Sigmoid colon (tissue), 7 donors: ENCODE results near the gene STAP2. TPM values are rescaled to one million over a fixed set of nuclear protein-coding genes. Genes with fewer than 3 reads are reported as not detected.

Source experiments
- DNase-seq: peaks from one replicate; pipeline ENCODE4 v3.0.0-alpha.2; 2019
- H3K27ac ChIP-seq, 4 donors: fragments of 200-600 bp; sonication (generic); one replicate each; pipeline ENCODE4 v1.5.1; 2016 to 2019; ENCODE audit warnings: mild to moderate bottlenecking in 1 of 4
- H3K27me3 ChIP-seq, 3 donors: fragments of 200-600 bp; sonication (generic); one replicate each; pipeline ENCODE4 v1.5.1; 2019; ENCODE audit warnings: mild to moderate bottlenecking in 1 of 3
- H3K36me3 ChIP-seq, 4 donors: fragments of 200-600 bp; sonication (generic); one replicate each; pipeline ENCODE4 v1.5.1; 2016 to 2019
- H3K4me1 ChIP-seq, 4 donors: fragments of 200-600 bp; sonication (generic); one replicate each; pipeline ENCODE4 v1.5.1; 2017 to 2019
- H3K4me3 ChIP-seq, 4 donors: fragments of 200-600 bp; sonication (generic); one replicate each; pipeline ENCODE4 v1.5.1; 2017 to 2019; ENCODE audit warnings: mild to moderate bottlenecking in 2 of 4, moderate library complexity in 1 of 4
- H3K9me3 ChIP-seq, 4 donors: fragments of 200-600 bp in 3 of 4; sonication (generic) in 3 of 4; one replicate each; pipeline versions ENCODE4 v1.5.1 to v1.6.1; 2013 to 2019
- CTCF ChIP-seq, 4 experiments: fragments of 450-650 bp in 3 of 4; fragments of 200-600 bp in 1 of 4; IDR thresholded peaks; one replicate each; pipeline ENCODE4 v1.5.1; 2016 to 2019; ENCODE audit warnings: antibody characterized with exemption in 4 of 4, mild to moderate bottlenecking in 3 of 4, moderate library complexity in 2 of 4
- EP300 ChIP-seq, 4 donors: sonication (generic); formaldehyde crosslinking; IDR thresholded peaks; one replicate each; pipeline ENCODE4 v1.6.1; 2017; ENCODE audit warnings: antibody characterized with exemption in 4 of 4
- POLR2A ChIP-seq, 2 donors: fragments of 450-650 bp; IDR thresholded peaks; one replicate each; pipeline ENCODE4 v1.6.1; 2016; ENCODE audit warnings: antibody characterized with exemption in 2 of 2, mild to moderate bottlenecking in 2 of 2, moderate library complexity in 2 of 2
- POLR2AphosphoS5 ChIP-seq, 4 donors: sonication (generic); formaldehyde crosslinking; IDR thresholded peaks; one replicate each; pipeline ENCODE4 v1.6.1; 2017; ENCODE audit warnings: antibody characterized with exemption in 4 of 4
- whole genome bisulfite sequencing, 2 donors: extraction: QIAGEN DNeasy Blood & Tissue Kit; methylation state at CpG; one replicate each; pipeline ENCODE4 v1.1.7; 2013; 5-methylcytosine and 5-hydroxymethylcytosine counted together
- intact Hi-C: fragments of 100-400 bp; cut with DNase I; formaldehyde crosslinking; loops from one replicate; pipeline ENCODE4 v1.15.1; 2023
- polyA plus RNA-seq, 3 donors: library from polyadenylated mRNA; stranded (reverse); fragments of 200-250 nt; gene quantifications; one replicate each; pipeline ENCODE4 v1.2.3, GENCODE V29; 2013
- total RNA-seq, 4 donors: library from RNA; depleted of rRNA; stranded (reverse); fragments of >200 nt; gene quantifications; one replicate each; pipeline ENCODE4 v1.1.0, GENCODE V29; 2016
- donor health status: healthy with polysubstance abuse.
- donor health status: Bipolar disorder and iron deficiency.
- donor health status: healthy.

STAP2 gene
- total and polyA plus RNA-seq, 7 donors, result 0.99 to 313 (median 5.5) TPM

GRCh38 chr19:4376028-4376670, 37.5 kb upstream of the STAP2 start:
- 71 to 86% methylated on average over 16 of the region's 16 CpGs for WGBS, 2 donors
- H3K27me3 ChIP-seq, result no peaks in the 10 kb centered on the region
- no peaks in the 10 kb centered on the region for H3K36me3 ChIP-seq
- intact Hi-C loops, result no loop called here
- H3K4me3 ChIP-seq, result no peak overlapping the region
- no peak for DNase-seq
- H3K27ac ChIP-seq, result peak overlapping the region; percentile 77 to 83 (median 82)
- peak in 1 of 4 experiments; percentile 2 for TF ChIP-seq CTCF (IDR thresholded peaks at IDR 0.05)
- TF ChIP-seq EP300 (IDR thresholded peaks at IDR 0.05), result no peak
- TF ChIP-seq POLR2AphosphoS5 (IDR thresholded peaks at IDR 0.05), result no peak
- TF ChIP-seq POLR2A (IDR thresholded peaks at IDR 0.05), result no peak
- H3K4me1 ChIP-seq, result peaks cover 0 to 83% (median 74%) of the 10 kb centered on the region in 4 donors
- no peaks in the 10 kb centered on the region for H3K9me3 ChIP-seq

GRCh38 chr19:4375164-4376027, 36.8 kb upstream of the STAP2 start:
- 19 to 42% methylated on average over 16 of the region's 16 CpGs for WGBS, 2 donors
- no peaks in the 10 kb centered on the region for H3K9me3 ChIP-seq
- intact Hi-C loops, result loop anchor here (2.0 kb wide), 1 partner anchor 15 kb away; no protein-coding TSS in a partner anchor
- no peaks in the 10 kb centered on the region for H3K27me3 ChIP-seq
- H3K4me3 ChIP-seq, result no peak overlapping the region
- H3K27ac ChIP-seq, result peak overlapping the region; percentile 77 to 83 (median 82)
- no peaks in the 10 kb centered on the region for H3K36me3 ChIP-seq
- TF ChIP-seq CTCF (IDR thresholded peaks at IDR 0.05) (peak in 2 of 4 experiments; percentile 15 to 24), POLR2AphosphoS5 (IDR thresholded peaks at IDR 0.05) (no peak)
- peaks cover 0 to 85% (median 78%) of the 10 kb centered on the region in 4 donors for H3K4me1 ChIP-seq
- DNase-seq, result peak; percentile 78

- Histone ChIP-seq H3K27ac (peak overlapping the region; percentile 77 to 83 (median 82)), H3K4me1 (peaks cover 0 to 85% (median 78%) of the 10 kb centered on the region in 4 donors), H3K4me3 (no peak overlapping the region), H3K27me3 (no peaks in the 10 kb centered on the region), H3K9me3 (no peaks in the 10 kb centered on the region), H3K36me3 (no peaks in the 10 kb centered on the region)
- TF ChIP-seq POLR2AphosphoS5 (IDR thresholded peaks at IDR 0.05) (peak; percentile 33 to 67 (median 47)), EP300 (IDR thresholded peaks at IDR 0.05) (peak in 1 of 4 donors; percentile 12), CTCF (IDR thresholded peaks at IDR 0.05) (peak in 1 of 4 experiments; percentile 11), POLR2A (IDR thresholded peaks at IDR 0.05) (no peak)
- DNase-seq, result peak; percentile 93
- 41 to 56% methylated on average over 27 of the region's 27 CpGs for WGBS, 2 donors
- intact Hi-C loops, result loop anchor here (2.0 kb wide), 1 partner anchor 16 kb away; no protein-coding TSS in a partner anchor
These were observed 36.0 kb upstream of the STAP2 start for GRCh38 chr19:4374498-4375163.

GRCh38 chr19:4373601-4374497, 35.2 kb upstream of the STAP2 start:
- Histone ChIP-seq H3K4me3 (no peak overlapping the region), H3K4me1 (peaks cover 0 to 91% (median 83%) of the 10 kb centered on the region in 4 donors), H3K27me3 (no peaks in the 10 kb centered on the region), H3K9me3 (no peaks in the 10 kb centered on the region), H3K27ac (peak overlapping the region; percentile 77 to 83 (median 82)), H3K36me3 (no peaks in the 10 kb centered on the region)
- 73 to 85% methylated on average over 25 of the region's 25 CpGs for WGBS, 2 donors
- DNase-seq, result peak; percentile 84
- TF ChIP-seq POLR2AphosphoS5 (IDR thresholded peaks at IDR 0.05) (no peak), CTCF (IDR thresholded peaks at IDR 0.05) (no peak), EP300 (IDR thresholded peaks at IDR 0.05) (no peak), POLR2A (IDR thresholded peaks at IDR 0.05) (no peak)
- intact Hi-C loops, result loop anchor here (2.0 kb wide), 1 partner anchor 17 kb away; no protein-coding TSS in a partner anchor
